Measurements from ENCODE around the gene ELL2. TPM values are rescaled to one million over a fixed set of nuclear protein-coding genes. Genes with fewer than 3 reads are reported as not detected.

ELL2 gene
- total and polyA plus RNA-seq, 2 of the 13 experiments (the other 11 are each of a cell fraction or from before 2014, with no cell fraction given), result 78.9 to 97.1 TPM

GRCh38 chr5:95864456-95864855 is 97.2 kb downstream of the ELL2 start:
- Histone ChIP-seq H3K36me3 (replicated peaks in 1 of 2; ENCODE audit: control insufficient read depth in 1 of 2, insufficient read depth in 2 of 2, low read length in 2 of 2) (no peaks in the 10 kb centered on the region), H3K4me1 (ENCODE audit: insufficient read depth, low read length) (peaks cover 76% of the 10 kb centered on the region), H2AFZ (ENCODE audit: low read length) (no peak overlapping the region), H3K27me3 (ENCODE audit: control insufficient read depth in 1 of 2, insufficient read depth in 2 of 2, low read length in 2 of 2) (no peaks in the 10 kb centered on the region), H3K9me3 (ENCODE audit: low read length) (no peaks in the 10 kb centered on the region), H3K79me2 (ENCODE audit: insufficient read depth, low read length) (peaks cover 12% of the 10 kb centered on the region), H3K9ac (ENCODE audit: insufficient read depth, low read depth, low read length) (peak overlapping the region; percentile 89), H3K27ac (ENCODE audit: extremely low read length, insufficient read depth, low read length) (peak overlapping the region; percentile 98), H3K4me3 (replicated peaks in 1 of 3; ENCODE audit: insufficient read depth in 1 of 3, low read depth in 2 of 3, low read length in 3 of 3) (peak overlapping the region in 2 of 3 experiments; percentile 32 to 41; a peak in 3 of 6 replicates), H4K20me1 (ENCODE audit: insufficient read depth, low read length) (no peaks in the 10 kb centered on the region), H3K4me2 (ENCODE audit: low read depth, low read length) (peak overlapping the region; percentile 90)
- no peak for ATAC-seq
- in situ Hi-C loops (cut with HindIII; ENCODE audit: extremely low pct_ligation_motif_present, low pct_unique_long_range_greater_than_20kb) (loop anchor here (5.0 kb wide), 1 partner anchor 253 kb away; no protein-coding TSS in a partner anchor), intact Hi-C loops (cut with micrococcal nuclease; ENCODE audit: unreplicated experiment) (loop anchor here (5.0 kb wide), 2 partner anchors 43 to 323 kb away; no protein-coding TSS in a partner anchor)
- ChIA-PET CTCF (ENCODE audit: low intra/inter-chr PET ratio, low total read pairs) (no interaction called here), POLR2A (interaction anchor here (0.6 to 7.9 kb wide), 19 partner anchors 10 to 1295 kb away, joined by 3 to 128 read pairs (median 5); partner anchors contain the start of genes ERAP1, GLRX, RFESD and RHOBTB3)
- BruUV-seq (replicated peaks), result no TSS peak
- FAIRE-seq, result no peak
- TF ChIP-seq ZNF776 (CRISPR knock-in tag; IDR thresholded peaks at IDR 0.05) (no peak), ZNF513 (CRISPR knock-in tag; conservative IDR thresholded peaks at IDR 0.05) (no peak), DNMT3B (CRISPR knock-in tag; conservative IDR thresholded peaks at IDR 0.05) (no peak), PHF8 (CRISPR knock-in tag; IDR thresholded peaks at IDR 0.05) (no peak), KIAA2018 (CRISPR knock-in tag; IDR thresholded peaks at IDR 0.05; ENCODE audit: borderline replicate concordance) (no peak), SMAD3 (CRISPR knock-in tag; IDR thresholded peaks at IDR 0.05) (no peak), ZNF639 (CRISPR knock-in tag; conservative IDR thresholded peaks at IDR 0.05) (0 out of 2 replicates have a peak, but pooled peaks have one; percentile 1), ZC3H4 (CRISPR knock-in tag; IDR thresholded peaks at IDR 0.05; ENCODE audit: borderline replicate concordance) (no peak), ZNF546 (CRISPR knock-in tag; conservative IDR thresholded peaks at IDR 0.05) (no peak)
- no peak for DNase-seq (ENCODE audit: low spot score)
- WGBS (ENCODE audit: low lambda C conversion rate), result 0% methylated on average over 1 of the region's 1 CpG

Measured in HepG2 (cell line).